SK-N-SH (cell line): ENCODE data around the gene HUS1.

Source experiments
- CTCF ChIP-seq: fragments of 200-600 bp; sonication (generic); IDR thresholded peaks from 2 replicates; pipeline ENCODE4 v1.6.1; 2017; ENCODE audit warnings: antibody characterized with exemption, mild to moderate bottlenecking, moderate library complexity
- EP300 ChIP-seq, 2 experiments: IDR thresholded peaks; 2 replicates each; pipeline versions ENCODE4 v1.4.0 to v1.6.1; 2012; ENCODE audit warnings: borderline replicate concordance in 1 of 2, low read depth in 1 of 2, low read length in 1 of 2
- EZH2phosphoT487 ChIP-seq: fragments of 200-600 bp; sonication (generic); IDR thresholded peaks from 2 replicates; pipeline ENCODE4 v1.6.1; 2017; ENCODE audit warnings: low read depth, mixed run types, mild to moderate bottlenecking, antibody characterized with exemption, moderate library complexity, borderline replicate concordance
- IRF3 ChIP-seq: fragments of 150-350 bp; IDR thresholded peaks from 2 replicates; pipeline ENCODE4 v1.6.1; 2016; ENCODE audit warnings: mild to moderate bottlenecking, low read depth, low read length
- PBX3 ChIP-seq: IDR thresholded peaks from 2 replicates; pipeline ENCODE4; 2012
- POLR2AphosphoS5 ChIP-seq: IDR thresholded peaks from 2 replicates; pipeline ENCODE4 v1.6.1; 2012; ENCODE audit warnings: low read depth, low read length
- REST ChIP-seq: IDR thresholded peaks from 2 replicates; pipeline ENCODE4 v1.6.1; 2012; ENCODE audit warnings: mild to moderate bottlenecking, low read depth, low read length, moderate library complexity
- RFX5 ChIP-seq: IDR thresholded peaks from 2 replicates; pipeline ENCODE4 v1.6.1; 2012; ENCODE audit warnings: mild to moderate bottlenecking, improper control_type of control experiment, low read length
- TAF1 ChIP-seq: IDR thresholded peaks from 2 replicates; pipeline ENCODE4 v1.6.1; 2012; ENCODE audit warnings: low read depth, mild to moderate bottlenecking, low read length, moderate library complexity, borderline replicate concordance
- USF1 ChIP-seq: IDR thresholded peaks from 2 replicates; pipeline ENCODE4 v1.4.0; 2012; ENCODE audit warnings: low read depth, borderline replicate concordance
- TF ChIP-seq, protein P1 (sequence below): IDR thresholded peaks from 2 replicates; pipeline ENCODE4 v1.4.0; 2012; ENCODE audit warnings: low read depth, borderline replicate concordance

- TF ChIP-seq CTCF (no peak), USF1 (no peak), EP300 (IDR thresholded peaks at IDR 0.05; ENCODE audit: borderline replicate concordance in 1 of 2, low read depth in 1 of 2, low read length in 1 of 2) (no peak), REST (no peak), IRF3 (no peak), TAF1 (no peak), RFX5 (no peak), POLR2AphosphoS5 (no peak), PBX3 (no peak), EZH2phosphoT487 (no peak)
- TF ChIP-seq, protein P1, sequence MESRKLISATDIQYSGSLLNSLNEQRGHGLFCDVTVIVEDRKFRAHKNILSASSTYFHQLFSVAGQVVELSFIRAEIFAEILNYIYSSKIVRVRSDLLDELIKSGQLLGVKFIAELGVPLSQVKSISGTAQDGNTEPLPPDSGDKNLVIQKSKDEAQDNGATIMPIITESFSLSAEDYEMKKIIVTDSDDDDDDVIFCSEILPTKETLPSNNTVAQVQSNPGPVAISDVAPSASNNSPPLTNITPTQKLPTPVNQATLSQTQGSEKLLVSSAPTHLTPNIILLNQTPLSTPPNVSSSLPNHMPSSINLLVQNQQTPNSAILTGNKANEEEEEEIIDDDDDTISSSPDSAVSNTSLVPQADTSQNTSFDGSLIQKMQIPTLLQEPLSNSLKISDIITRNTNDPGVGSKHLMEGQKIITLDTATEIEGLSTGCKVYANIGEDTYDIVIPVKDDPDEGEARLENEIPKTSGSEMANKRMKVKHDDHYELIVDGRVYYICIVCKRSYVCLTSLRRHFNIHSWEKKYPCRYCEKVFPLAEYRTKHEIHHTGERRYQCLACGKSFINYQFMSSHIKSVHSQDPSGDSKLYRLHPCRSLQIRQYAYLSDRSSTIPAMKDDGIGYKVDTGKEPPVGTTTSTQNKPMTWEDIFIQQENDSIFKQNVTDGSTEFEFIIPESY, result no peak
These were observed 11.9 kb upstream of the HUS1 start for GRCh38 chr7:47991270-47991669.
